Measurements from ENCODE around the gene TBX1. TPM values are rescaled to one million over a fixed set of nuclear protein-coding genes. Genes with fewer than 3 reads are reported as not detected.

Gene TBX1
- total RNA-seq, 1 donor from 2014 or later = not detected

DNA sequence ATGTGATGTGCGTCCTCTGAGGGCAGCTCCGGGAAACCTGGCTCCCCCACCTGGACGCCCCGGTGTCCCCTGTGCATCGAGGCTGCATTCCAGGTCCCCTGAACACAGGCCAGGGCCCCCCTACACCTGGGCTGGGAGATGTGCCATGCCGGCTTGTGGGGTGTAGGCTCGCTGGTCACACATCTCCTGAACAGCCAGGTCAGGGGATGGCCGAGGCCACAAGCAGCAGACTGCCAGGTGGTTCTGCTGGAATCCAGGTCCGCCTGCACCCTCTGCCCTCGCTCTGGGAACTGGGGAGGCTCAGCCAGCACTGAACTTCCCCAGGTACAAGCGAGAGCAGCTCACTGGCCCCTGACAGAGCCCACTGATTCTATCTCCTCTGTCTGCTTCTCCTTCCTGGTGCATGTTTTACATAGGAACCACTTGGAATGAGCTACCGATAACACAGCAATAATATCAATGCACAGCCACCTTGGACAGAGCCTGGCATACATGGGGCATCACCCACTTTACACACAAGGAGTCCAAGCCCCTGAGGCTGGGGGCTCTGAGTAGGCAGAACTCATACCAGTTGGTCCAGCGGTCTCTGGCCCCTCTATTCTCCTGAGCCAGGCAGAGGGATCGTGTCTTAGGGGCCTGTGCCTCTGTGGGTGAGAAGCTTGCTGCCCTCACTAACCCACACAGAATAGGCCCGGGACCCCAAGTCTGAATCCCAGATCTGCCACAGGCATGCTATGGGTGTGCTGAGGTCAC, 46.8 kb downstream of the TBX1 start:
- TF ChIP-seq, protein P1, sequence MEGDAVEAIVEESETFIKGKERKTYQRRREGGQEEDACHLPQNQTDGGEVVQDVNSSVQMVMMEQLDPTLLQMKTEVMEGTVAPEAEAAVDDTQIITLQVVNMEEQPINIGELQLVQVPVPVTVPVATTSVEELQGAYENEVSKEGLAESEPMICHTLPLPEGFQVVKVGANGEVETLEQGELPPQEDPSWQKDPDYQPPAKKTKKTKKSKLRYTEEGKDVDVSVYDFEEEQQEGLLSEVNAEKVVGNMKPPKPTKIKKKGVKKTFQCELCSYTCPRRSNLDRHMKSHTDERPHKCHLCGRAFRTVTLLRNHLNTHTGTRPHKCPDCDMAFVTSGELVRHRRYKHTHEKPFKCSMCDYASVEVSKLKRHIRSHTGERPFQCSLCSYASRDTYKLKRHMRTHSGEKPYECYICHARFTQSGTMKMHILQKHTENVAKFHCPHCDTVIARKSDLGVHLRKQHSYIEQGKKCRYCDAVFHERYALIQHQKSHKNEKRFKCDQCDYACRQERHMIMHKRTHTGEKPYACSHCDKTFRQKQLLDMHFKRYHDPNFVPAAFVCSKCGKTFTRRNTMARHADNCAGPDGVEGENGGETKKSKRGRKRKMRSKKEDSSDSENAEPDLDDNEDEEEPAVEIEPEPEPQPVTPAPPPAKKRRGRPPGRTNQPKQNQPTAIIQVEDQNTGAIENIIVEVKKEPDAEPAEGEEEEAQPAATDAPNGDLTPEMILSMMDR (IDR thresholded peaks at IDR 0.05) = no peak
- no peak for TF ChIP-seq EZH2 (IDR thresholded peaks at IDR 0.05)
- Histone ChIP-seq H2AFZ (replicated peaks) (no peak overlapping the region), H3K4me2 (no peak overlapping the region), H3K4me3 (no peak overlapping the region), H3K36me3 (no peaks in the 10 kb centered on the region), H3F3A (ENCODE audit: low read depth) (no peaks in the 10 kb centered on the region), H3K4me1 (no peaks in the 10 kb centered on the region), H3K79me2 (ENCODE audit: low read depth) (no peaks in the 10 kb centered on the region), H3K9ac (no peak overlapping the region), H3K27me3 (no peaks in the 10 kb centered on the region), H3K9me3 (ENCODE audit: low read depth) (no peaks in the 10 kb centered on the region), H3K27ac (no peak overlapping the region), H4K20me1 (ENCODE audit: low read depth) (no peaks in the 10 kb centered on the region)
- DNase-seq (ENCODE audit: low spot score) = no peak
- Mint-ChIP-seq H3K4me3 (no peak overlapping the region), H3K9me3 (no peaks in the 10 kb centered on the region), H3K27ac (peak overlapping the region; percentile 59), H3K27me3 (ENCODE audit: insufficient read depth, low read depth) (peaks cover 4% of the 10 kb centered on the region), H3K4me1 (peaks cover 5% of the 10 kb centered on the region), H3K36me3 (no peaks in the 10 kb centered on the region)

DNA sequence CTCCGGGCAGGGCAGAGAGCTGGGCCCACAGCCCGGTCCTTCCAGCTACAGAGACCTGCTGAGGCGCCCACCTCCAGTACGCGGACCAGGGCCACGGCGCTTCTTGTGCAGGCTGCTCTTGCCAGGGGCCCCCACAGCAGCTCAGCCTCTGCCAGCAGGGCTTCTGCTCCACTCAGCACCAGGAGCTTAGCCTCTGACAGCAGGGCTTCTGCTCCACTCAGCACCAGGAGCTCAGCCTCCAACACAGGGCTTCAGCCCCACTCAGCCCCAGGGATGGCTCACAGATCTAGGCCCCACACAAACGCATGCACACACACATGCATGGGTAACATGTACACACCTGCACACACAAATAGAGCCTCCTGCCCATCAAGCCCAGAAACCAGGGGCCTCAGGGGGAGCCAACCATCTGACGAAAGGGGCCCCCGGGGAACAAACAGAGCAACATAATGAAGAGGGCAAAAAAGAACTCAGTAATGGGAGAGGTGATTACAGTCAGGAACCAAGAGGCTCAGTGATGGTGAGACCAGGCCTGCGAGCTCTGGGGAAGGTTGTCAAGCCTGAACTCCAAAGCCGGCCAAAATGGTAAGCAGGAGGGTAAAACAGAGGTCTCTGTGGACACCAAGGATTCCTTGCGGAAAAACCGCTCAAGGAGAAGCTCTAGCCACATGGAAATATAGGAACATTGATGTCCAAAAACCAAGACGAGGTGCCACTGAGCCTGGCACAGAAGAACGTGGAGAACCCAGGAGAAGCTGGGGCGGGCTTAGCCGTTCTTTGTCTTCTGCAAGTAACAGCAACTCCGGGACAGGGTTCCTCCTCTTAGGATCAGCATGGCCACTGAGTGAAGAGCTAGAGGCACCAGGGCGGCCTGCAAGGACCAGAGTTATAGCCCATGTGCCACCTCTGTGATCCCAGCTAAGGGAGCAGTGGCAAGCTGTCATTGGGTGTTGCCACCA, 47.6 kb downstream of the TBX1 start:
- H3K4me1 ChIP-seq = no peaks in the 10 kb centered on the region
- no peak overlapping the region for H2AFZ ChIP-seq (replicated peaks)
- no peak overlapping the region for H3K4me2 ChIP-seq
- H3K36me3 ChIP-seq = no peaks in the 10 kb centered on the region
- Mint-ChIP-seq H3K9me3 (no peaks in the 10 kb centered on the region), H3K27ac (no peak overlapping the region), H3K4me1 (peaks cover 3% of the 10 kb centered on the region), H3K27me3 (ENCODE audit: insufficient read depth, low read depth) (no peaks in the 10 kb centered on the region), H3K4me3 (no peak overlapping the region), H3K36me3 (no peaks in the 10 kb centered on the region)
- H3K4me3 ChIP-seq = no peak overlapping the region
- TF ChIP-seq, protein P1 (IDR thresholded peaks at IDR 0.05) = no peak
- TF ChIP-seq EZH2phosphoT487 (IDR thresholded peaks at IDR 0.05) (no peak), EZH2 (IDR thresholded peaks at IDR 0.05) (no peak)
- no peaks in the 10 kb centered on the region for H3K79me2 ChIP-seq (ENCODE audit: low read depth)
- H4K20me1 ChIP-seq (ENCODE audit: low read depth) = no peaks in the 10 kb centered on the region
- no peak overlapping the region for H3K9ac ChIP-seq
- H3K27ac ChIP-seq = no peak overlapping the region
- no peaks in the 10 kb centered on the region for H3K9me3 ChIP-seq (ENCODE audit: low read depth)
- no peaks in the 10 kb centered on the region for H3K27me3 ChIP-seq
- H3F3A ChIP-seq (ENCODE audit: low read depth) = no peaks in the 10 kb centered on the region
- DNase-seq (ENCODE audit: low spot score) = no peak

DNA sequence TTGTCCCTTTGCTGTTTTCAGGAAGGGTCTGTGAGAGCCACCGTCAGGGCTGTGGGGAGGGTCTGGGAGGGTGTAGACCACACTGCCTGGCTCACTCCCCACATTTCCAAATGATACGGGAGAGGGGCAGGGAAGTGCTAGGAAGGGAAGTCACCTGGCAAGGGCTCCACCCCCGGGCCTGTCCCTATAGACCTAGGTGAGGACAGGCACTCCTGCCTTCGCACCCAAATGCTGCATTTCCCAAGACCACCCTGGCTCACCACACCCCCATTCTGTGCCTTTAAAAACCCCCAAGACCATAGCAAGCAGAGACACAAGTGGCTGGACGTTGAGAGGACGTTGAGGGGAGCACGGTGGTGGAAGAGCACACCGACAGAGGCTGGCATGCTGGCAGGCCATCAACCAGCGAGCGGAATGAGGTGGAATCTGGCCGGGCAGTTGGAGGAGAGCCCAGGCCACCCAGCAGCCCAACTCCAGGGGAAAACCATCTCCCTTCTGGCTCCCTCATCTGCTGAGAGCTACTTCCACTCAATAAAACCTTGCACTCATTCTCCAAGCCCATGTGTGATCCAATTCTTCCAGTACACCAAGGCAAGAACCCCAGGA, 48.4 kb downstream of the TBX1 start:
- no peaks in the 10 kb centered on the region for H3F3A ChIP-seq (ENCODE audit: low read depth)
- H3K79me2 ChIP-seq (ENCODE audit: low read depth) = no peaks in the 10 kb centered on the region
- Mint-ChIP-seq H3K4me3 (no peak overlapping the region), H3K9me3 (no peaks in the 10 kb centered on the region), H3K4me1 (peaks cover 3% of the 10 kb centered on the region), H3K27me3 (ENCODE audit: insufficient read depth, low read depth) (no peaks in the 10 kb centered on the region), H3K36me3 (no peaks in the 10 kb centered on the region), H3K27ac (no peak overlapping the region)
- H3K9me3 ChIP-seq (ENCODE audit: low read depth) = no peaks in the 10 kb centered on the region
- no peak overlapping the region for H2AFZ ChIP-seq (replicated peaks)
- no peaks in the 10 kb centered on the region for H3K27me3 ChIP-seq
- no peaks in the 10 kb centered on the region for H3K4me1 ChIP-seq
- no peak overlapping the region for H3K4me2 ChIP-seq
- no peaks in the 10 kb centered on the region for H3K36me3 ChIP-seq
- TF ChIP-seq EZH2 (IDR thresholded peaks at IDR 0.05) = no peak
- TF ChIP-seq, protein P1 (IDR thresholded peaks at IDR 0.05) = no peak
- TF ChIP-seq EZH2phosphoT487 (IDR thresholded peaks at IDR 0.05) = no peak
- no peak overlapping the region for H3K9ac ChIP-seq
- no peak for DNase-seq (ENCODE audit: low spot score)
- no peaks in the 10 kb centered on the region for H4K20me1 ChIP-seq (ENCODE audit: low read depth)
- no peak overlapping the region for H3K4me3 ChIP-seq
- no peak overlapping the region for H3K27ac ChIP-seq

Measured in neural progenitor cell (in vitro differentiated cells).